Stimulated activated CD4-positive, alpha-beta T cell treated with anti-CD3 and anti-CD28 coated beads, Interleukin-2, amount 100 ng/mL, for 48 hours (primary cell): ENCODE results near the gene GRIA4.

Source experiments
- DNase-seq, 2 donors: peaks; one replicate each; pipeline ENCODE4 v3.0.0-alpha.2; 2020

GRIA4 gene

GRCh38 chr11:105609832-105610781 is at the start of gene GRIA4:
GRIA4 (plus strand) TSS chr11:105610073; CDS start chr11:105610998, 925 bp downstream.
- no peak for DNase-seq

GRCh38 chr11:105573091-105573490 is 36.8 kb upstream of the GRIA4 start:
- no peak for DNase-seq

GRCh38 chr11:105574974-105575373 is 34.9 kb upstream of the GRIA4 start:
- no peak for DNase-seq

GRCh38 chr11:105577641-105578040 is 32.2 kb upstream of the GRIA4 start:
- no peak for DNase-seq

GRCh38 chr11:105579111-105579510 is 30.8 kb upstream of the GRIA4 start:
- DNase-seq: no peak

GRCh38 chr11:105582497-105582896 is 27.4 kb upstream of the GRIA4 start:
- DNase-seq: no peak

- no peak for DNase-seq
Measured at GRCh38 chr11:105588001-105588400, 21.9 kb upstream of the GRIA4 start.

- DNase-seq: no peak
Measured at GRCh38 chr11:105589346-105589745, 20.5 kb upstream of the GRIA4 start.

- no peak for DNase-seq
Measured at GRCh38 chr11:105592035-105592434, 17.8 kb upstream of the GRIA4 start.

GRCh38 chr11:105598371-105598770 is 11.5 kb upstream of the GRIA4 start:
- DNase-seq: no peak

- no peak for DNase-seq
Measured at GRCh38 chr11:105603156-105603555, 6.7 kb upstream of the GRIA4 start.

- no peak for DNase-seq
Measured at GRCh38 chr11:105609341-105609781, 512 bp upstream of the GRIA4 start.

GRCh38 chr11:105610871-105611571 is 1.1 kb downstream of the GRIA4 start:
- DNase-seq: no peak

GRCh38 chr11:105611572-105612441 is 1.9 kb downstream of the GRIA4 start:
- no peak for DNase-seq

- no peak for DNase-seq
Measured at GRCh38 chr11:105612771-105613170, 2.9 kb downstream of the GRIA4 start.

GRCh38 chr11:105613183-105613582 is 3.3 kb downstream of the GRIA4 start:
- no peak for DNase-seq

- no peak for DNase-seq
Measured at GRCh38 chr11:105618343-105618955, 8.6 kb downstream of the GRIA4 start.

- no peak for DNase-seq
Measured at GRCh38 chr11:105619556-105619955, 9.7 kb downstream of the GRIA4 start.

GRCh38 chr11:105622016-105622415 is 12.1 kb downstream of the GRIA4 start:
- no peak for DNase-seq

- DNase-seq: no peak
Measured at GRCh38 chr11:105632316-105632715, 22.4 kb downstream of the GRIA4 start.

GRCh38 chr11:105635466-105635865 is 25.6 kb downstream of the GRIA4 start:
- DNase-seq: no peak

- DNase-seq: no peak
Measured at GRCh38 chr11:105636496-105636895, 26.6 kb downstream of the GRIA4 start.
